Calu3 (cell line): ENCODE data around the gene PPIL3. TPM values are rescaled to one million over a fixed set of nuclear protein-coding genes. Genes with fewer than 3 reads are reported as not detected.

ENCODE experiments used
- BruUV-seq: library from RNA; stranded (reverse); fragments of 400-500 nt; replicated peaks from 2 replicates; lab custom pipeline; 2021; lab: Mats Ljungman, UMichigan
- CTCF ChIA-PET: fragments of 300-600 bp; sonication (Branson Sonifier 250); formaldehyde crosslinking; loops from one replicate; lab custom pipeline; 2022; ENCODE audit warnings: antibody characterized with exemption; lab: Charles Lee
- DNase-seq: peaks from one replicate; pipeline ENCODE4 v3.0.0; 2022
- H3K27ac Mint-ChIP-seq: one replicate; pipeline ENCODE4 v1.8.0; 2022; ENCODE audit warnings: mixed read lengths; ENCODE audit not compliant: unreplicated experiment
- H3K27me3 Mint-ChIP-seq: one replicate; pipeline ENCODE4 v1.8.0; 2022; ENCODE audit warnings: mixed read lengths; ENCODE audit not compliant: unreplicated experiment
- H3K36me3 Mint-ChIP-seq: one replicate; pipeline ENCODE4 v1.8.0; 2022; ENCODE audit warnings: mild to moderate bottlenecking, moderate library complexity, mixed read lengths; ENCODE audit not compliant: insufficient read depth, unreplicated experiment
- H3K4me1 Mint-ChIP-seq: one replicate; pipeline ENCODE4 v1.8.0; 2022; ENCODE audit warnings: mild to moderate bottlenecking, low read depth, mixed read lengths; ENCODE audit not compliant: unreplicated experiment
- H3K4me3 Mint-ChIP-seq: one replicate; pipeline ENCODE4 v1.8.0; 2022; ENCODE audit warnings: mild to moderate bottlenecking, low read depth, moderate library complexity, mixed read lengths; ENCODE audit not compliant: unreplicated experiment
- H3K9me3 Mint-ChIP-seq: one replicate; pipeline ENCODE4 v1.8.0; 2022; ENCODE audit warnings: low read depth, mixed read lengths; ENCODE audit not compliant: unreplicated experiment
- intact Hi-C: fragments of 100-400 bp; cut with micrococcal nuclease; formaldehyde crosslinking; loops from one replicate; pipeline ENCODE4 v1.10.0; 2022; ENCODE audit not compliant: unreplicated experiment
- total RNA-seq: library from RNA; stranded (reverse); gene quantifications from 2 replicates; pipeline ENCODE4 v1.2.3, GENCODE V29; 2022
- TF ChIP-seq, protein P1 (sequence below): fragments of 200-600 bp; IDR thresholded peaks from one replicate; pipeline ENCODE4 v1.8.0; 2022; ENCODE audit warnings: antibody characterized with exemption; ENCODE audit not compliant: unreplicated experiment

The PPIL3 gene
- total RNA-seq, 1 experiment from 2014 or later = 28.0 TPM

DNA sequence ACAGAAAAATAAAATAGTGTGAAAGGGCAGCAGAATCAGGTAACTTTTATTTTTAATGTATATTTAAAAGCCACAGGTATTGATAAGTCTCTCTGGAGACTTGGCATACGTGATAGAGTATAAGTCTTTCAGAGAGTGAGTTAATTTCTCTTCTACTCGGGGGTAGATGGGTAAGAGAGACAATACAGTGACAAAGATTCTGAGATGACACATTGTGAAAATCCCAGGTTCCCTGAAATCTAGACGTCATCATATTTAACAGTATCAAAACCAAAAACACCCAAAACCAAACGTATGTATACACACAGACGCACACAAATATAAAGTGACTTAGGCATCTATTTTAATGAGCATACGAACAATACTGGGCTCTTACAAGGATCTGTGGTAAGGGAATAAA, 33.6 kb upstream of the PPIL3 start:
- Mint-ChIP-seq H3K36me3 (peaks cover 28% of the 10 kb centered on the region), H3K4me1 (no peaks in the 10 kb centered on the region), H3K27me3 (no peaks in the 10 kb centered on the region), H3K4me3 (no peak overlapping the region), H3K27ac (no peak overlapping the region), H3K9me3 (no peaks in the 10 kb centered on the region)
- CTCF ChIA-PET = no interaction called here
- DNase-seq = no peak
- intact Hi-C loops = no loop called here
- TF ChIP-seq, protein P1, sequence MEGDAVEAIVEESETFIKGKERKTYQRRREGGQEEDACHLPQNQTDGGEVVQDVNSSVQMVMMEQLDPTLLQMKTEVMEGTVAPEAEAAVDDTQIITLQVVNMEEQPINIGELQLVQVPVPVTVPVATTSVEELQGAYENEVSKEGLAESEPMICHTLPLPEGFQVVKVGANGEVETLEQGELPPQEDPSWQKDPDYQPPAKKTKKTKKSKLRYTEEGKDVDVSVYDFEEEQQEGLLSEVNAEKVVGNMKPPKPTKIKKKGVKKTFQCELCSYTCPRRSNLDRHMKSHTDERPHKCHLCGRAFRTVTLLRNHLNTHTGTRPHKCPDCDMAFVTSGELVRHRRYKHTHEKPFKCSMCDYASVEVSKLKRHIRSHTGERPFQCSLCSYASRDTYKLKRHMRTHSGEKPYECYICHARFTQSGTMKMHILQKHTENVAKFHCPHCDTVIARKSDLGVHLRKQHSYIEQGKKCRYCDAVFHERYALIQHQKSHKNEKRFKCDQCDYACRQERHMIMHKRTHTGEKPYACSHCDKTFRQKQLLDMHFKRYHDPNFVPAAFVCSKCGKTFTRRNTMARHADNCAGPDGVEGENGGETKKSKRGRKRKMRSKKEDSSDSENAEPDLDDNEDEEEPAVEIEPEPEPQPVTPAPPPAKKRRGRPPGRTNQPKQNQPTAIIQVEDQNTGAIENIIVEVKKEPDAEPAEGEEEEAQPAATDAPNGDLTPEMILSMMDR = no peak
- BruUV-seq = no TSS peak

DNA sequence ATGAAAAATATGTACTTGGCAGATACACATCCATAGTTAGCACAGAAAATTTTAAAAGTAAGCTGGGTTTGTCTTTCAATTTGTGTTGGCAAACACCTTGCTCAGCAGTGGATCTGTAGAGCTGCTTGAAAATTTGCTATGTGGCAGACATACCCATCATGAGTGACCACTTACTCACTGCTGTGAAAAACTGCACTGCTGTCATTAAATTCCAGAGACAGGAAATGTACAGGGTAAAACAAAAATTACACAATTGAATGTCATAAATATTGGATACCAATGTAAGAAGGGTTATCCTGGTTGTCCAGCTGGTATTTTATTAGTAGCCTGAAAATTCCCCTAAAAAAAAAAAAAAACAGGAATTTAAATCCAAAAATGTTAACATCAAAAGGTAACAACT, 24.8 kb upstream of the PPIL3 start:
- no peaks in the 10 kb centered on the region for H3K9me3 Mint-ChIP-seq
- H3K4me3 Mint-ChIP-seq = no peak overlapping the region
- H3K36me3 Mint-ChIP-seq = peaks cover 47% of the 10 kb centered on the region
- TF ChIP-seq, protein P1 = no peak
- H3K27ac Mint-ChIP-seq = no peak overlapping the region
- no peak for DNase-seq
- intact Hi-C loops = no loop called here
- CTCF ChIA-PET = interaction anchor here (0.7 kb wide), 1 partner anchor 29 kb away, joined by 3 read pairs; no protein-coding TSS in a partner anchor
- no TSS peak for BruUV-seq
- no peaks in the 10 kb centered on the region for H3K4me1 Mint-ChIP-seq
- no peaks in the 10 kb centered on the region for H3K27me3 Mint-ChIP-seq

DNA sequence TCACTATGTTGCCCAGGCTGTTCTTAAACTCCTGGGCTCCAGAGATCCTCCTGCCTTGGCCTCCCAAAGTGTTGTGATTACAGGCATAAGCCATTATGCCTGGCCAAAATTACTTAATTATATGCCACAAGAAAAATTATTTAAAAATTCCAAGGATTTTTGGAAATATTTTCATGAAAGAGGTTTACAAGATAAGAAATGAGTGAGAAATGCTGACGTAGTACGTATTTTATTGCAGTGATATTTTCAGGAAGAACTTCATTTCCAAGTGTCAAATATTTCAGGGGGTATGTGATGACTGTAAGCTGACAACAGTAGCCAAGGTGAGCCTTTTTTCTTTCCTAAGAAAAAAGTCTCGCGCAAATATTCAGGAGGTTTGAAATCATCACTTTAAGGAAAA, 21.1 kb upstream of the PPIL3 start:
- intact Hi-C loops = no loop called here
- H3K4me3 Mint-ChIP-seq = no peak overlapping the region
- CTCF ChIA-PET = interaction anchor here (0.9 kb wide), 1 partner anchor 159 kb away, joined by 8 read pairs; no protein-coding TSS in a partner anchor
- H3K4me1 Mint-ChIP-seq = no peaks in the 10 kb centered on the region
- H3K36me3 Mint-ChIP-seq = peaks cover 54% of the 10 kb centered on the region
- BruUV-seq = no TSS peak
- TF ChIP-seq, protein P1 = no peak
- H3K27ac Mint-ChIP-seq = no peak overlapping the region
- no peaks in the 10 kb centered on the region for H3K9me3 Mint-ChIP-seq
- H3K27me3 Mint-ChIP-seq = no peaks in the 10 kb centered on the region
- no peak for DNase-seq

DNA sequence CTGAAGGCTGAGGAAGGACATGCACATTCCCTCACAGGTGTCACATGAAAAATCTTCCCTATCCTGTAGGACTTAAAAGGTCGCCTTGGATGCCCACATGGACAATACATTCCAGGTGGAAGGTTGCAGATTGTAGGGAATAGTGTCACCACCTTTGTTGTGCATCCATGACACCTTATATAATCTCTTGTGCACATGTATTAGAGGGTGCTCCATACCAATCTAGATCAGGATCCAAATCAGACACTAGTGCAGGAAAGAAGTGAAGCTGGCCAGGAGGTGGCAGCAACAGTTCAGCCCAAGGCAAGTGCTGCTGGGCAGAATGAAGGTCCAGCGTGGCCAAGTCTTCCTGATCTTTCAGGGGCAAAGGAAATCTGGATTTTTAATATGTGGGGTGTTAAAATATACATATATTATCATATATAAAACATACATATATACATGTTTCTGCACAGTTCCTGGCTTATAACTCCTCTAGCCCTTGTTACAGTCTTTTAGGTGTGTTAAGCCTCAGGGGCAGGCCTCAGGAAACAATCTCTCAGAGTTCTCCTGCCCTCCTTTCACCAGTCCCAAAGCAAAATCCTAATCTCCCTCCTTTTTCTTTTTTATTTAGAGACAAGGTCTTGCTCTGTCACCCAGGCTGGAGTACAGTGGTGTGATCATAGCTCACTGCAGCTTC, 16.9 kb upstream of the PPIL3 start:
- no peak overlapping the region for H3K27ac Mint-ChIP-seq
- intact Hi-C loops = loop anchor here (1.0 kb wide), 2 partner anchors 164 to 272 kb away; no protein-coding TSS in a partner anchor
- peaks cover 60% of the 10 kb centered on the region for H3K36me3 Mint-ChIP-seq
- H3K27me3 Mint-ChIP-seq = no peaks in the 10 kb centered on the region
- no TSS peak for BruUV-seq
- H3K4me3 Mint-ChIP-seq = no peak overlapping the region
- CTCF ChIA-PET = interaction anchor here (0.5 to 3.3 kb wide), 11 partner anchors 72 to 327 kb away, joined by 3 to 27 read pairs (median 3); partner anchors contain the start of genes CASP10 and CFLAR
- DNase-seq = peak; percentile 79
- TF ChIP-seq, protein P1 = peak; percentile 66
- no peaks in the 10 kb centered on the region for H3K9me3 Mint-ChIP-seq
- peaks cover 8% of the 10 kb centered on the region for H3K4me1 Mint-ChIP-seq
